GM18511 (cell line): ENCODE measurements around the gene SLC25A41.

Experiments
- ATAC-seq: cut with Tn5 transposase; IDR thresholded peaks from one replicate; pipeline ENCODE4 v1.9.1; 2021; ENCODE audit warnings: mild to moderate bottlenecking, moderate library complexity; ENCODE audit not compliant: unreplicated experiment

Gene SLC25A41

GRCh38 chr19:6460099-6460884, 26.7 kb upstream of the SLC25A41 start:
- peak; percentile 78 for ATAC-seq

GRCh38 chr19:6459262-6460098, 25.9 kb upstream of the SLC25A41 start, which contains the start of gene SLC25A23:
Gene SLC25A23, minus strand, starts transcription at chr19:6459792. Its CDS starts 164 bp downstream, at chr19:6459628.
- peak; percentile 42 for ATAC-seq

- ATAC-seq: no peak
These were observed 25.2 kb upstream of the SLC25A41 start for GRCh38 chr19:6458695-6459261.

- no peak for ATAC-seq
These were observed 24.6 kb upstream of the SLC25A41 start for GRCh38 chr19:6457958-6458694.

- ATAC-seq: no peak
These were observed 22.4 kb upstream of the SLC25A41 start for GRCh38 chr19:6455924-6456323.

GRCh38 chr19:6453951-6454565, 20.5 kb upstream of the SLC25A41 start:
- ATAC-seq: no peak

GRCh38 chr19:6452899-6453298, 19.3 kb upstream of the SLC25A41 start:
- no peak for ATAC-seq

GRCh38 chr19:6452223-6452614, 18.7 kb upstream of the SLC25A41 start:
- ATAC-seq: no peak

GRCh38 chr19:6451583-6452222, 18.1 kb upstream of the SLC25A41 start:
- ATAC-seq: no peak

- ATAC-seq: no peak
These were observed 16.6 kb upstream of the SLC25A41 start for GRCh38 chr19:6450166-6450565.

- no peak for ATAC-seq
These were observed 14.5 kb upstream of the SLC25A41 start for GRCh38 chr19:6448045-6448444.

- no peak for ATAC-seq
These were observed 12.9 kb upstream of the SLC25A41 start for GRCh38 chr19:6446452-6446851.

- ATAC-seq: no peak
These were observed 10.4 kb upstream of the SLC25A41 start for GRCh38 chr19:6443986-6444385.

- ATAC-seq: no peak
These were observed 8.6 kb upstream of the SLC25A41 start for GRCh38 chr19:6442087-6442688.

GRCh38 chr19:6440905-6441304, 7.3 kb upstream of the SLC25A41 start:
- ATAC-seq: no peak

- ATAC-seq: no peak
These were observed 6.2 kb upstream of the SLC25A41 start for GRCh38 chr19:6439743-6440142.

GRCh38 chr19:6433165-6433564, 398 bp downstream of the SLC25A41 start:
- ATAC-seq: no peak

- ATAC-seq: no peak
These were observed 1.7 kb downstream of the SLC25A41 start for GRCh38 chr19:6431891-6432290.

- no peak for ATAC-seq
These were observed 3.9 kb downstream of the SLC25A41 start for GRCh38 chr19:6429419-6430221.
